CD4-positive, alpha-beta memory T cell (primary cell): ENCODE data around the gene AZU1. TPM values are rescaled to one million over a fixed set of nuclear protein-coding genes. Genes with fewer than 3 reads are reported as not detected.

Experiments
- CTCF ChIA-PET: fragments of 350-600 bp; sonication (Branson Sonifier 250); formaldehyde crosslinking; loops from one replicate; lab custom pipeline; 2021; ENCODE audit warnings: inconsistent platforms; ENCODE audit not compliant: partially characterized antibody; lab: Charles Lee
- POLR2A ChIA-PET: fragments of 350-600 bp; sonication (Branson Sonifier 250); formaldehyde crosslinking; loops from one replicate; lab custom pipeline; 2021; ENCODE audit not compliant: partially characterized antibody; lab: Charles Lee
- DNase-seq, 5 donors: peaks; one replicate each; pipeline versions ENCODE4 v3.0.0 to v3.0.0-alpha.2; 2020 to 2022; ENCODE audit warnings: mixed read lengths in 1 of 5
- H3K27ac ChIP-seq: one replicate; pipeline ENCODE4 v1.7.0; 2013; ENCODE audit warnings: low read depth, low read length
- H3K27me3 ChIP-seq: 2 replicates; pipeline ENCODE4 v1.7.0; 2013; ENCODE audit warnings: mild to moderate bottlenecking, low read length, moderate library complexity; ENCODE audit not compliant: insufficient read depth
- H3K36me3 ChIP-seq: 2 replicates; pipeline ENCODE4 v1.7.0; 2013; ENCODE audit warnings: mild to moderate bottlenecking, low read length, moderate library complexity; ENCODE audit not compliant: insufficient read depth
- H3K4me1 ChIP-seq: 2 replicates; pipeline ENCODE4 v1.7.0; 2013; ENCODE audit warnings: mild to moderate bottlenecking, low read length, moderate library complexity; ENCODE audit not compliant: insufficient read depth
- H3K4me3 ChIP-seq, 2 donors: one replicate each; pipeline ENCODE4 v1.7.0; 2013; ENCODE audit warnings: low read length in 2 of 2, mild to moderate bottlenecking in 1 of 2
- H3K9me3 ChIP-seq, 2 donors: one replicate each; pipeline ENCODE4 v1.7.0; 2013; ENCODE audit warnings: low read length in 2 of 2, control low read depth in 1 of 2; ENCODE audit not compliant: control insufficient read depth in 1 of 2
- H3K27ac Mint-ChIP-seq, 7 donors: one replicate each; pipeline ENCODE4 v1.8.0; 2020 to 2021; ENCODE audit warnings: mixed read lengths in 7 of 7, mild to moderate bottlenecking in 6 of 7, inconsistent platforms in 3 of 7, moderate library complexity in 3 of 7
- H3K27me3 Mint-ChIP-seq, 2 donors: one replicate each; pipeline ENCODE4 v1.8.0; 2020 to 2021; ENCODE audit warnings: mixed read lengths in 2 of 2
- H3K36me3 Mint-ChIP-seq, 2 donors: one replicate each; pipeline ENCODE4 v1.8.0; 2020 to 2021; ENCODE audit warnings: mixed read lengths in 2 of 2, inconsistent platforms in 1 of 2, mild to moderate bottlenecking in 1 of 2
- H3K4me1 Mint-ChIP-seq, 4 donors: one replicate each; pipeline ENCODE4 v1.8.0; 2020 to 2021; ENCODE audit warnings: mixed read lengths in 4 of 4, mild to moderate bottlenecking in 1 of 4
- H3K4me3 Mint-ChIP-seq, 8 donors: one replicate each; pipeline ENCODE4 v1.8.0; 2020 to 2021; ENCODE audit warnings: mixed read lengths in 8 of 8, mild to moderate bottlenecking in 7 of 8, moderate library complexity in 6 of 8, inconsistent platforms in 3 of 8
- H3K9me3 Mint-ChIP-seq, 8 donors: one replicate each; pipeline ENCODE4 v1.8.0; 2020 to 2021; ENCODE audit warnings: mixed read lengths in 8 of 8, mild to moderate bottlenecking in 5 of 8, inconsistent platforms in 3 of 8, moderate library complexity in 1 of 8
- intact Hi-C: fragments of 100-400 bp; cut with micrococcal nuclease; formaldehyde crosslinking; loops from one replicate; pipeline ENCODE4 v1.15.1; 2023
- polyA plus RNA-seq, 2 donors: library from polyadenylated mRNA; unstranded; fragments of 300-500 nt; fragmentation: Illumina TruSeq; gene quantifications; one replicate each; pipeline ENCODE4 v1.2.3, GENCODE V29; 2021
- total RNA-seq, 2 experiments: library from RNA; stranded (reverse); gene quantifications; one replicate each; pipeline ENCODE4 v1.2.3, GENCODE V29; 2021

AZU1 gene
- total and polyA plus RNA-seq, 4 experiments from 2014 or later: not detected

- ChIA-PET CTCF (no interaction called here), POLR2A (interaction anchor here (1.4 to 6.4 kb wide), 4 partner anchors 32 to 59 kb away, joined by 3 to 86 read pairs (median 14); partner anchors contain the start of genes KISS1R, MED16 and RNU6-9)
- Mint-ChIP-seq H3K27ac (no peak overlapping the region), H3K36me3 (peaks cover 0 to 5% of the 10 kb centered on the region in 2 donors), H3K9me3 (peaks cover 0 to 3% (median 0%) of the 10 kb centered on the region in 8 donors), H3K4me1 (peaks cover 5 to 28% (median 16%) of the 10 kb centered on the region in 4 donors), H3K4me3 (no peak overlapping the region), H3K27me3 (peaks cover 2 to 4% of the 10 kb centered on the region in 2 donors)
- intact Hi-C loops: no loop called here
- peak overlapping the region in 1 of 2 donors; percentile 13 for H3K4me3 ChIP-seq
- no peak overlapping the region for H3K27ac ChIP-seq
- no peak for DNase-seq
- H3K9me3 ChIP-seq: no peaks in the 10 kb centered on the region
- H3K36me3 ChIP-seq: no peaks in the 10 kb centered on the region
- peaks cover 3% of the 10 kb centered on the region for H3K27me3 ChIP-seq
- H3K4me1 ChIP-seq: peaks cover 19% of the 10 kb centered on the region
These were observed 33.6 kb downstream of the AZU1 start for GRCh38 chr19:861141-861755.

- Mint-ChIP-seq H3K36me3 (peaks cover 0 to 5% of the 10 kb centered on the region in 2 donors), H3K4me1 (peaks cover 5 to 25% (median 16%) of the 10 kb centered on the region in 4 donors), H3K27ac (peak overlapping the region in 3 of 7 donors; percentile 37 to 95 (median 92)), H3K9me3 (peaks cover 0 to 3% (median 0%) of the 10 kb centered on the region in 8 donors), H3K27me3 (peaks cover 1 to 4% of the 10 kb centered on the region in 2 donors), H3K4me3 (peak overlapping the region in 5 of 8 donors; percentile 70 to 84 (median 75))
- intact Hi-C loops: loop anchor here (1.0 to 2.0 kb wide), 5 partner anchors 10 to 139 kb away; partner anchors contain the start of genes GRIN3B, MED16 and RNU6-9
- DNase-seq: peak; percentile 50 to 76 (median 55)
- no peaks in the 10 kb centered on the region for H3K36me3 ChIP-seq
- H3K27me3 ChIP-seq: peaks cover 3% of the 10 kb centered on the region
- no peaks in the 10 kb centered on the region for H3K9me3 ChIP-seq
- ChIA-PET CTCF (interaction anchor here (2.7 to 5.6 kb wide), 2 partner anchors 59 to 122 kb away, joined by 29 to 119 read pairs; partner anchors contain the start of gene WDR18), POLR2A (interaction anchor here (2.1 to 6.4 kb wide), 7 partner anchors 10 to 407 kb away, joined by 9 to 86 read pairs (median 16); partner anchors contain the start of genes CIRBP, KISS1R, MED16 and R3HDM4)
- H3K4me3 ChIP-seq: peak overlapping the region in 1 of 2 donors; percentile 32
- H3K27ac ChIP-seq: no peak overlapping the region
- peaks cover 19% of the 10 kb centered on the region for H3K4me1 ChIP-seq
These were observed 34.3 kb downstream of the AZU1 start for GRCh38 chr19:861756-862580.

GRCh38 chr19:862581-863314 is 35.1 kb downstream of the AZU1 start:
- Histone ChIP-seq H3K4me3 (peak overlapping the region in 1 of 2 donors; percentile 32), H3K36me3 (no peaks in the 10 kb centered on the region), H3K27ac (no peak overlapping the region), H3K27me3 (peaks cover 3% of the 10 kb centered on the region), H3K9me3 (no peaks in the 10 kb centered on the region), H3K4me1 (peaks cover 19% of the 10 kb centered on the region)
- H3K4me1 Mint-ChIP-seq: peaks cover 5 to 23% (median 15%) of the 10 kb centered on the region in 4 donors
- H3K27ac Mint-ChIP-seq: peak overlapping the region; percentile 29 to 95 (median 75)
- ChIA-PET CTCF (interaction anchor here (0.8 to 5.6 kb wide), 12 partner anchors 8 to 351 kb away, joined by 3 to 119 read pairs (median 8); partner anchors contain the start of genes KISS1R, MED16, R3HDM4 and RNU6-9), POLR2A (interaction anchor here (0.8 to 6.4 kb wide), 13 partner anchors 9 to 406 kb away, joined by 3 to 86 read pairs (median 9); partner anchors contain the start of genes CIRBP, KISS1R, MED16 and R3HDM4)
- H3K27me3 Mint-ChIP-seq: peaks cover 0 to 4% of the 10 kb centered on the region in 2 donors
- peaks cover 0 to 7% (median 0%) of the 10 kb centered on the region in 8 donors for H3K9me3 Mint-ChIP-seq
- DNase-seq: peak; percentile 81 to 88 (median 82)
- intact Hi-C loops: loop anchor here (1.0 to 2.0 kb wide), 6 partner anchors 10 to 138 kb away; partner anchors contain the start of genes GRIN3B, MED16 and RNU6-9
- H3K36me3 Mint-ChIP-seq: peaks cover 4 to 10% of the 10 kb centered on the region in 2 donors
- H3K4me3 Mint-ChIP-seq: peak overlapping the region; percentile 6 to 88 (median 73)

GRCh38 chr19:863315-863620 is 35.6 kb downstream of the AZU1 start:
- peak overlapping the region in 6 of 7 donors; percentile 29 to 95 (median 76) for H3K27ac Mint-ChIP-seq
- Histone ChIP-seq H3K9me3 (no peaks in the 10 kb centered on the region), H3K27ac (no peak overlapping the region), H3K4me1 (peaks cover 19% of the 10 kb centered on the region), H3K27me3 (peaks cover 3% of the 10 kb centered on the region), H3K36me3 (no peaks in the 10 kb centered on the region), H3K4me3 (peak overlapping the region in 1 of 2 donors; percentile 24)
- H3K36me3 Mint-ChIP-seq: peaks cover 4 to 10% of the 10 kb centered on the region in 2 donors
- ChIA-PET CTCF (interaction anchor here (0.6 to 5.6 kb wide), 26 partner anchors 9 to 351 kb away, joined by 3 to 119 read pairs (median 4); partner anchors contain the start of genes CNN2, KISS1R, MED16 and R3HDM4), POLR2A (interaction anchor here (0.6 to 6.4 kb wide), 19 partner anchors 9 to 406 kb away, joined by 3 to 86 read pairs (median 4); partner anchors contain the start of genes CIRBP, KISS1R, MED16 and R3HDM4)
- H3K4me1 Mint-ChIP-seq: peaks cover 5 to 23% (median 15%) of the 10 kb centered on the region in 4 donors
- intact Hi-C loops: loop anchor here (1.0 to 2.0 kb wide), 4 partner anchors 46 to 138 kb away; partner anchors contain the start of gene GRIN3B
- peaks cover 0 to 4% of the 10 kb centered on the region in 2 donors for H3K27me3 Mint-ChIP-seq
- DNase-seq: no peak
- H3K4me3 Mint-ChIP-seq: peak overlapping the region; percentile 6 to 88 (median 71)
- H3K9me3 Mint-ChIP-seq: peaks cover 0 to 7% (median 0%) of the 10 kb centered on the region in 8 donors

DNA sequence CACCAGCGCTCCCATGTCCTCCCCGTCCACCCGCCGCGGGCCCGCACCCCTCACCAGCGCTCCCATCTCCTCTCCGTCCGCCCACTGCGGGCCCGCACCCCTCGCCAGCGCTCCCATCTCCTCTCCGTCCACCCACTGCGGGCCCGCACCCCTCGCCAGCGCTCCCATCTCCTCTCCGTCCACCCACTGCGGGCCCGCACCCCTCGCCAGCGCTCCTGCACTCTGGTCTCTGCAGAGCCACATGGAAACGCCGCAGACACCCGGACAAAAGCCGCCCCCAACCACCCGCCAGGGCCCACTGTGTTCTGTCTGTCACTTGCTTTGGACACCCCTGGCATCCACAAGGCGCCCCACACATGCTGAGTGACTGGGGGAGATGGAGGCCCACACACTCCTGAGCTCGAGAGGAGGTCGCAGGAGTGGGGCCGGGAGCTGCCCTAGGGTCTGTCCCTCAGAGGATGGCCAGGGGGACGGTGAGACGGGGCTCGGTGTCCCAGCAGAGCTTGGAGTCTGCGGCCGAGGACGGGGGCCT is 39.2 kb downstream of the AZU1 start:
- H3K27ac ChIP-seq: no peak overlapping the region
- H3K4me1 ChIP-seq: peaks cover 20% of the 10 kb centered on the region
- peaks cover 5 to 27% (median 15%) of the 10 kb centered on the region in 4 donors for H3K4me1 Mint-ChIP-seq
- H3K27me3 Mint-ChIP-seq: peaks cover 0 to 4% of the 10 kb centered on the region in 2 donors
- H3K4me3 ChIP-seq: no peak overlapping the region
- H3K36me3 ChIP-seq: peaks cover 7% of the 10 kb centered on the region
- ChIA-PET POLR2A (interaction anchor here (3.6 to 6.4 kb wide), 2 partner anchors 42 to 51 kb away, joined by 16 to 86 read pairs; partner anchors contain the start of gene KISS1R), CTCF (interaction anchor here (1.6 to 5.6 kb wide), 2 partner anchors 42 to 55 kb away, joined by 3 to 119 read pairs; no protein-coding TSS in a partner anchor)
- peaks cover 7 to 22% of the 10 kb centered on the region in 2 donors for H3K36me3 Mint-ChIP-seq
- H3K9me3 Mint-ChIP-seq: peaks cover 0 to 9% (median 0%) of the 10 kb centered on the region in 8 donors
- peak overlapping the region in 1 of 7 donors; percentile 57 for H3K27ac Mint-ChIP-seq
- no peaks in the 10 kb centered on the region for H3K27me3 ChIP-seq
- no peak overlapping the region for H3K4me3 Mint-ChIP-seq
- no peak for DNase-seq
- H3K9me3 ChIP-seq: no peaks in the 10 kb centered on the region
- intact Hi-C loops: no loop called here
